IPS DF 4.7 (cell line): ENCODE measurements around the gene CDX1.

ENCODE experiments used
- DNase-seq: peaks from one replicate; pipeline ENCODE4 v3.0.0-alpha.2; 2013; ENCODE audit warnings: low spot score; ENCODE audit errors: extremely low read depth

CDX1 gene

DNA sequence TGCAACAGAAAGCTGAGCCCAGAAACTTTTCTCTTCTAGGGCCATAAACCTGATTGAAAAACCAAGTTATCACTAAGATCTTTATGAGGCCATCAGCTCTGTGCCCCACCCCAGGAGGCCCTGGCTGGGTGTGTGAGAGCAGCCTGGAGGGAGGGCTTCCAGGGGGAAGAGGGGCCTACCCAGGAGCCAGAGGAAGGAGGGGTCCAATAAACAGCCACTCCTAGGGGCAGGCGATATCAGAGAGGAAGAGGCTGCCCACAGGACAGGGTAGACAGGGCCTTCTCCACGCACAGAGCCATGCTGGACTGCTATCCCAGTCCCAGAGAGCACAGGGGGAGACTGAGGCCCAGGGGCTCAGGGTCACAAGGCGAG lies 4.5 kb upstream of the CDX1 start:
- no peak for DNase-seq

- no peak for DNase-seq
Measured at GRCh38 chr5:150163035-150163434, 3.5 kb upstream of the CDX1 start.

DNA sequence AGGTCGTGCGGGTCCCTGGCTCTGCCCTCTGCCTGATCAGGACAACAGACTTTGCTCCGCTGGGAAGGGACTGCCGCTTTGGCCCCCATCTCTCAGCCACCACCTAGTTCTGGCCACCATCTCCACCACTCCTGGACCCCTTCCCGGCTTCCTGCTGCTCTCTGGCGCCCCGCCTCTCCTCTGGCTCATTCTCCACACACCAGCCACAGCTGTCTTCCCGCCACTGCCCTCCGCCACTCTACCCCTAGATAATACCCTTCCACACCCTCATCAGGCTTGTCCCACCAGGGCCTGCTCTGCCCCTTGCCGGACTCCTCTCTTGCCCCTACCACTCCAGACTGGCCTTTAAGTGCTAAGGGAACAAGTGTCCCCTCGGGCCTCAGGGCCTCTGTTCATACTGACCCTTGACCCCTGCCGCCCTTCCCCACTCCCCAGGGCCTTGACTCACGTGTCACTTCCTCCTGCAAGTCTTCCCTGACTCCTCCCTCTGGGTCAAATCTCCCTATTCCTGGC lies 3.0 kb upstream of the CDX1 start:
- DNase-seq: no peak

DNA sequence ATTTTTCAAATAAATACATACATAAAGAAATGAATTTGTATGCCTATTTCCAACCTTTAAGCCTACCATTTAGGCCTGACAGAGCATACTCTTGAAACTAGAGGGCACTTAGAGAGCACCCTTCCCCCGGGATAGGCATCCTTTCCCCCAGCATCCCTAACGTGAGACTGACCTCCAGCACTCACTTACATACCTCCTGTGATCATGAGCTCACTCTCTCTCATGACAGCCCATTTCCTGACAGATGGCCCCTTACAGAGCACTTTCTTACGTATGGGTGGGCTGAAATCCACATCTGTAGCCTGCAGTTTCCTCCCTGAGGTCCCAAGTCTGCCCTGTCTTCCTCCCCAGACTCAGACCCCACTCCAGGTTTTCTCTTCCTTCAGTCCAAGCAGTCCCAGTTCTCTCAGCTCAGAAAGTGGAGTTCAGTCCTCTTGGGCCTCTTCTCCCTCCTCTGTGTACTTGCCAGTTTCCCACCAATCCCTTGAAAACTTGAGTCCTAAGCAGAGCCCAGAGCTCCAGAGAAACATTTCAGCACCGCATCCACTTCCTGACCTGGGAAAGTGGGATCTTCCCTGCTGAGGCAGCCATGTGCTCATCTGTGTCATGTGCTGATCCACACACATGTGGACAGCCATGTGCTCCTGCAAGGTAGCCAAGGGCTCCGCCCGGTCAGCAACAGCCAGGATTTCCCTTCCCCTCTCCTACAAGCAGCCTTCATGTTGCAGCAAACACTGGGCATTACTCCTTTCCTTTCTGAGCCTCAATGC lies 2.2 kb upstream of the CDX1 start:
- DNase-seq: no peak

DNA sequence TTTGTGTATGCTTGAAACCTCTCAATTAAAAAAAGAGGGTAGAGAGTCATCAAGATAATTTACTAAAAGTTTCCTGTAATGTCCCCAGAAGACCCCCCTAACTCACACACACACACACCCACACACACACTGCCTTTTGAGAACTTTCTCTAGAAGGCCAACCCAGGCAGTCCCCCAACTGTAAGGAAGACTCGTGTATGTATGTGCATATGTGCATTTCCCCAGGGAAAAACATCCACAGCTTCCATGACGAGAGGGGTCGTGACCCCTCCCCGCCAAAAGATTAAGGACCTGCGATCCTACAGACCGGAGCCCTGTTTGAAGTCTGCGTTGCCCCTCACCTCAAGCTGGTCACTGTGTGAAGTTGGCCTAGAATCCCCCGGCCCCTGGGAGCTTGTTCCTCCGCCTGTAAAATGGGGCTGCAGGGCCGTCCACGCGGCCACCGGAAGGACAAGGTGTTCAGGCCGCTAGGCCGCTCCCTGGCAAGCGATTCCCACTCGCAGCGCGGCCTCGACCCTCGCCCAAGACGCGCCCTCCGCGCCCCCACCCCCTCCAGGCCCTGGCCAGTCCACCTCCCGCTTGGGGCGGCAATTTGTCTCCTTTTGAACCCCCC lies 435 bp upstream of the CDX1 start:
- DNase-seq: no peak

- DNase-seq: no peak
Measured at GRCh38 chr5:150167512-150167850, 903 bp downstream of the CDX1 start.

GRCh38 chr5:150167908-150168307 lies 1.3 kb downstream of the CDX1 start:
- no peak for DNase-seq

GRCh38 chr5:150168864-150169263 lies 2.3 kb downstream of the CDX1 start:
- DNase-seq: no peak

GRCh38 chr5:150172145-150172544 lies 5.6 kb downstream of the CDX1 start:
- no peak for DNase-seq

DNA sequence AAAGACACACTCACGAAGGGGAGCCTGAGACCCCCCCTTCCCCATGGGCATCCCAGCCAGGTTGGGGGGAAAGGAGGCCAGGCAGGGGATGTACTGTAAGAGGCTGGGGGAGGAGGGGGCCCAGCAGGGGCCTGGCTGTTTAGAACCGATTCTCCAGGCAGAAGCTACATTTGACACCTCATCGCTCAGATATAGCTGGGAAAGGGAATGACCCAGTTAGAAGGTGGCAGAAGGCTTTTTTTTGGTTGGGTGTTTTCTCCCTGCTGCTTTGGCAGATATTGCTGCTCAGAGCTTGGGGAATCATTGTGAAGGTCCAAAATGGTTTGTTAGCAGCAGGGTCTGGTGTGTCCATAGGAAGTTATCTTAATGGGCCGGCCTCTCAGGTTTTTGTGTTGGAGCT lies 6.0 kb downstream of the CDX1 start:
- DNase-seq: no peak

DNA sequence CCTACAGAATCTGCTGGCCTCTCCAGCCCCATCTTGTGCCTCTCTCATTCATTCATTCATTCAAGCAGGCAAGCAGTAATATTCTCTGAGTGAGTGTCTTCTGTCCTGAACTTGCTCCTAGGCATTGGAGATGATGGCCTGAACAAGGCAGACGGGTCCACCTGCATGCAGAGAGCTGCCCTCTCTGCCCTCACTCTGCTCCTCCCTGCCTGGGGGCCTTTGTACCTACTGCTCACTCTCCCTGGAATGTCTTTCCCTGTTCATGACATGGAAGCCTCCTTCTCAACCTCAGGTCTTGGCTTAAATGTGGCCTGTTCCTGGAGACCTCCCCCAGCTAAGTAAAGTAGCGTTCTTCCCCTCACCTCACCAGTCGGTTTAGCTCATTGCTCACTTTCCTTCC lies 6.6 kb downstream of the CDX1 start:
- DNase-seq: no peak

DNA sequence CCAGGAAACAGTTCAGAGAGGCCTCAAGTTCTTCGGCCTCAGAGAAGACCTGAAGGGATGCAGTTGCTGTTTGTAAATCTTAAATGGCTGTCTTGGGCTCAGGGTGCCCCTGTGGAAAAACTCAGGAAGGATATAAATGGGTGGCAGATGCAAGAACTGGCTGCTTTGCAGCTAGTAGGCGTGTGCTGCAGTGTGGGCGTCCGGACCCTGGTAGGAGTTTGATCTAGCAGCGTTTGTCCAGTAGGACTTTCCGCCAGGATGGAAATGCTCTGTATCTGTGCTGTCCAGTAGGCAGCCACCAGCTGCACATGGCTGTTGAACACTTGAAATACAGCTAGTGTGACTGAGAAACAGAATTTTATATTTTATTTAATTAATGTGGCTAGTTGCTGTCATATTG lies 7.7 kb downstream of the CDX1 start:
- DNase-seq: no peak

GRCh38 chr5:150175076-150175475 lies 8.5 kb downstream of the CDX1 start:
- no peak for DNase-seq

GRCh38 chr5:150175536-150175935 lies 9.0 kb downstream of the CDX1 start:
- no peak for DNase-seq

DNA sequence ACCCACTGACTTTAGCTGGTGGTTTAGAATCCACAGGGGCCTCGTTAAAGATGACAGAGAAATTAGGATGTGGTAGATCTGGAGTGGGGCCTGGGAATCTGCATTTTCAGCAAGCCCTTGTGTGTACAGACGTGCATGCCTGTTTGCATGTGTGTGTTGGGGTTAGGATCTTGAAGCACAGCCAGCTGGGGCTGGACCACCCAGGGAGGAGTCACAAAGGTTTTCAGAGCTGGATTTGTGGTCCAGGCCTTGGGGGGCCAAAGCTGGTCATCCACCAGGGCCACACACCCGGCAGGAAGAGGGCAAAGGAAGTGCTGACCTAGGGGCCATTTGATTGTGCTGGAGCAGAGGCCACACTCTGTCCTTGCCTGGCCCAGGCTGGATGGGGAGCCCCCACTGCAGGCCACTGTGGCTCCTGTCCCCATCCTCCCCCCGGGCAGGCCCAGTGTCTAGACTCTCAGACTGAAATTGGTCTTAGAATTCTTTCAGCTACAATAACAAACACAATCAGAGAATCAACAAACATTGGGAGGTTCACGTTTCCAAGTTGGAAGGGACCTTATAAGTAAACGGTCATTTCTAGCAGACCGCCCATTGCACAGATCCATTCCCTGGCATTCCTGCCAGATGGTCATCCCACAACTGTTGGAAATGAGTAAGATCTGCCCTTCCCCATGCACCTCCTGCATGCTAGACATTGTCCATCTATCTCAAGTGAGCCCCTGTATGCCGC lies 10.3 kb downstream of the CDX1 start:
- DNase-seq: no peak

DNA sequence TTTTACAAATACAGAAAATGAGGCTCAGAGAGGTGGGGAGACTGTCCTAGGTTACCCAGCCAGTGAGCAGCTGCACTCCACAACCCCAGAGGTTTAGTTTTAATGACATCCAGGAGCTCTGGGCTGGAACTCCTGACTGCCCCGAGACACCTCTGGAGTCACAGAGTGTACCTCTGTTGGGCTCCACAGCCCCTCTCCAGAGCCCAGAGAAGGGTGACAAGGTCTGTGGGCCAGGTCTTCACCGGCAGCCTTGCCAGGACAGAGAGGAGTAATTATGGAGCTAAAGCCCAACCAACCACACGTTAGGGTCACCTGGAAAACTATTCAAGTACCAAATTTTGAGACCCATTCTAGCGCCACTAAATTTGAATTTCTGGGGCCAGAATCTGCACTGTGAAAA lies 11.1 kb downstream of the CDX1 start:
- DNase-seq: no peak

GRCh38 chr5:150178262-150178661 lies 11.7 kb downstream of the CDX1 start:
- no peak for DNase-seq

DNA sequence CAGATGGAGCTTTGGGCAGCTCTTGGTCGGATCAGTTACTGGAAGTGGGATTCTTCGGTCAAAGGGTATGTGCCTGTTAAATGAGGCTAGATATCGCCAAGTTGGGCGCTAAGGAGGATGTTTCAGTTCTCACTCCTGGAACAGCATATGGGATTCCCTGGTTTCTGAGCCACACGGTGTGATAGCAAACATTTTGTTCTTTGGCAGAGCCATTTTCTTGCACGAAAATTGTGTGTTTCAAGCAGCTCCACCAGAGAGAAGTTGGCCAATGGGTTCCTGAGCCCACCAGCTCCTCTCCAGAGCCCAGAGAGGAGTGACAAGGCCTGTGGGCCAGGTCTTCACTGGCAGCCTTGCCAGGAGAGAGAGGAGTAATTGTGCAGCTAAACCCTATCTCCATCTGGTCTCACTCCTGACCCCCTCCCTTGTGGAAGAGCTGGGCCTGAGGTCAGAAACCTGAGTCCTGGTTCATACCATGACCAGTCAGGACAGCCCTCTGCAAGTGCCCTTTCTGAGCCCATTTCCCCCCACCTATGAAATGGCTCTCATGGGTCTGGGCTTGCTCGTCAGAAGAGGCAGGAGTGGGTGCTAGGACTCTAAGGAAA lies 12.5 kb downstream of the CDX1 start:
- no peak for DNase-seq

GRCh38 chr5:150180241-150181026 lies 13.9 kb downstream of the CDX1 start:
- DNase-seq: no peak

DNA sequence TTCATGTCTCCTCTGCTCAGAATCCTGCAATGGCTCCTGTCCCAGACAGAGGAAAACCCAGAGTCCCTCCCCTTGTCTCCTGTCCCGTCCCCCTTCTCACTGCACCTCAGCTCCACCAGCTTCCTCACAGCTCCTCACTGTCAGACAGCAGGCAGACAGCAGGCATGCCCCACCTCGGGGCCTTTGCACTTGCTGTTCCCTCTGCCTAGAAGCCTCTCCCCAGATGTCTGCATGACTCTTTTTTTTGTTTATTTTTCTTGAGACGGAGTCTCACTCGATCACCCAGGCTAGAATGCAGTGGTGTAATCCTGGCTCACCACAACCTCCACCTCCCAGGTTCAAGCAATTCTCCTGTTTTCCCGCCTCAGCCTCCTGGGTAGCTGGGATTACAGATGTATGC lies 14.4 kb downstream of the CDX1 start:
- no peak for DNase-seq

DNA sequence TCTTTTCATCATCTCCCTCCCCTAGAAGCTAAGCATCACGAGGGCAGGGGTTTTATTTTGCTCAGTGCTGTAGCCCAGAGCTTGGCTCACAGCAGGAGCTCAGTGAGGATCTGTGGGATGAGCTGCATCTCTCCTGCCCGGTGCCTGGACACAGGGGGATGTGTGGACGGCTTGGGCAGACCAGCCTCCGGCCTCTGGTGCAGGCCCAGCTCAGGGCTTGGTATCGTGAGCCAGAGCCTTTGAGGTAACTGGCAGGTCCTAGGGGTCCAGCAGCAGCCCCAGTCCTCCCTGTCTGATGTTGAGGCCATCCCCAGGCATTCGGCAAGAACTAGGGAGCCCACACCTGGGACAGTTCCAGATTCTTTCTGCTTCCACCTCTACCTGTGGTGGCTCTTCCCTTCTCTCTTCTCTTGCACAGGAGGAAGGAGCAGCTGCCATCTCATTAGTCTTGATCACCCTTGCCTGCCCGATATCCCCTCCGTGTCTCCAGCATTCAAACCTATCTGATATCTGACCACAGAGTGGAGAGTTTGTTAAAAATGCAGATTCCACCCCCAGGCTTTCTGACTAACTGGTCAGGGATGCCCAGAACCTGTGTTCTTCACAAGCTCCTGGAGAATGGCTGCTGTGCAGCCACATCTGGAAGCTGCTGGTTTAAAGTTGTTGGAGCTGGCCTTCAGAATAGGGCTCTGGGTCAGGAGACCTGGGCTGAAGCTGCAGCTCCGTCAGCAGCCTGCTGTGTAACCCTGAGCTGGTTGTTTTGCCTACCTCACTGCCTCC lies 15.4 kb downstream of the CDX1 start:
- DNase-seq: no peak
